HFF-Myc (cell line): ENCODE data around the gene SIT1.

ENCODE experiments used
- DNase-seq: peaks from one replicate; pipeline ENCODE4 v3.0.0-alpha.2; 2011; ENCODE audit warnings: low read depth; ENCODE audit errors: extremely low read depth
- H3K4me3 ChIP-seq: replicated peaks from 2 replicates; pipeline ENCODE4 v1.5.1; 2011; ENCODE audit warnings: low read depth, mild to moderate bottlenecking, control low read depth, low read length
- TF ChIP-seq, protein P1 (sequence below): IDR thresholded peaks from 2 replicates; pipeline ENCODE4 v1.5.1; 2012; ENCODE audit warnings: mild to moderate bottlenecking, low read depth, low read length, control low read depth; ENCODE audit errors: missing control alignments

SIT1 gene

DNA sequence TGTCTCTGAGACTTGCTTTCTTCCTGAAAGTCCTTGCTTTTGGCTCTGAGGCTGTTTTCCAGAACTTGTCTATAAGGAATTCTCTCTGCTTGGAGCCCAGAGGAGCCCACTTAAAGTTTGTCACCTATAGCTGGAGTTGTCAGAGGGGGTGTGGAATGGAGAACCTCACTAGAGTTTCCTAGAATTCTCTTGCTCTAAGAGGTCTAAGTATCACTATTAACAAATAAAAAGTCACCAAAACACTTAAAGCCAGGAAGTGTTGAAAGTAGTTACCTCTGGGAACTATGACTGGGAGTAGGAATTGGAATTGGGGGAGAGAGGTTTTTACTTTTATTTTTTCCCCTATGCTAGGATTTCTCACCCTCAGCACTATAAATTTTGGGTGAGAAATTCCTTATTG, 15.0 kb downstream of the SIT1 start:
- DNase-seq, result no peak
- TF ChIP-seq, protein P1, sequence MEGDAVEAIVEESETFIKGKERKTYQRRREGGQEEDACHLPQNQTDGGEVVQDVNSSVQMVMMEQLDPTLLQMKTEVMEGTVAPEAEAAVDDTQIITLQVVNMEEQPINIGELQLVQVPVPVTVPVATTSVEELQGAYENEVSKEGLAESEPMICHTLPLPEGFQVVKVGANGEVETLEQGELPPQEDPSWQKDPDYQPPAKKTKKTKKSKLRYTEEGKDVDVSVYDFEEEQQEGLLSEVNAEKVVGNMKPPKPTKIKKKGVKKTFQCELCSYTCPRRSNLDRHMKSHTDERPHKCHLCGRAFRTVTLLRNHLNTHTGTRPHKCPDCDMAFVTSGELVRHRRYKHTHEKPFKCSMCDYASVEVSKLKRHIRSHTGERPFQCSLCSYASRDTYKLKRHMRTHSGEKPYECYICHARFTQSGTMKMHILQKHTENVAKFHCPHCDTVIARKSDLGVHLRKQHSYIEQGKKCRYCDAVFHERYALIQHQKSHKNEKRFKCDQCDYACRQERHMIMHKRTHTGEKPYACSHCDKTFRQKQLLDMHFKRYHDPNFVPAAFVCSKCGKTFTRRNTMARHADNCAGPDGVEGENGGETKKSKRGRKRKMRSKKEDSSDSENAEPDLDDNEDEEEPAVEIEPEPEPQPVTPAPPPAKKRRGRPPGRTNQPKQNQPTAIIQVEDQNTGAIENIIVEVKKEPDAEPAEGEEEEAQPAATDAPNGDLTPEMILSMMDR, result no peak
- no peak overlapping the region for H3K4me3 ChIP-seq

DNA sequence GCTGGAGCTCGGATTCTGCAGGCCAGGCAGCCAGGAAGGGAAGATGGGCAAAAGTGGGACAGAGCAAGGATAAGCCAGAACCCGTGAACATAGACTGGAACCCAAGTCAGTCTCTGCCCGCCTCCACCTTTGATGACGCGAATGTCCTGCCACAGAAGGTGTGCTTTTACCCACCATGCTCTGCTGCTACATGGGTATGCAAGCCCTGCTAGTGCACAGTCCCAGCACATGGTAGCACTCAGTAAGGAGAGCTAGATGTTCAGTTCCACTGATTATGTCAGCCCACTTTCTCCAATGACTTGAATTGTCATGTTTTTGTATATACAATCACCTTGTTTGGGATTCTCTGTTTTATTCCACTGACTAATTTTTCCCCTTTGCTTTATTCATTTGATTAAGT, 21.1 kb downstream of the SIT1 start:
- H3K4me3 ChIP-seq, result no peak overlapping the region
- DNase-seq, result no peak
- TF ChIP-seq, protein P1, result no peak

DNA sequence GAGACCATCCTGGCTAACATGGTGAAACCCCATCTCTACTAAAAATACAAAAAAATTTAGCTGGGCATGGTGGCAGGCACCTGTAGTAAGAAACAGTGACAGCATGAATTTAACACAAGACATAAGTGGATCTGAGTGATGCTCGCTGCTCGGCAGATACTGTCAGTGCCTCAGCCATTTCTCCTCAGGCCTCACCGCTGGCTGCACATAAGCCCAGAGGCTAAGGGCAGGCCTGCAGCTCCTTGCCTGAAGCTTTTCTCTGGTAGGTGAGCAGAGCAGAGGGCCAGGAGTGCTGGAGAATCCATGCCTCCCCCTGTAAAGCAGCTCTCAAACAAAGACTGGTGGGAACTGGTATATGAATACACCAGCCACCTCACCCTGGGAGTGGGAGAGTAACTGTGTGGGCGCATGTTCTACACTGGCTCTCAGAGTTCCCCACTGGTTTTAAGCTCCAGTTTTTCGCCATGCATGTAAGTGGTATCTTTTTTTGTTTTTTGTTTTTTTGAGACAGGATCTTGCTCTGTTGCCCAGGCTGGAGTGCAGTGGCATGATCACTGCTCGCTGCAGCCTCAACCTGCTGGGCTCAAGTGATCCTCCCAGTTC, 22.2 kb downstream of the SIT1 start:
- DNase-seq, result no peak
- TF ChIP-seq, protein P1, result no peak
- no peak overlapping the region for H3K4me3 ChIP-seq

DNA sequence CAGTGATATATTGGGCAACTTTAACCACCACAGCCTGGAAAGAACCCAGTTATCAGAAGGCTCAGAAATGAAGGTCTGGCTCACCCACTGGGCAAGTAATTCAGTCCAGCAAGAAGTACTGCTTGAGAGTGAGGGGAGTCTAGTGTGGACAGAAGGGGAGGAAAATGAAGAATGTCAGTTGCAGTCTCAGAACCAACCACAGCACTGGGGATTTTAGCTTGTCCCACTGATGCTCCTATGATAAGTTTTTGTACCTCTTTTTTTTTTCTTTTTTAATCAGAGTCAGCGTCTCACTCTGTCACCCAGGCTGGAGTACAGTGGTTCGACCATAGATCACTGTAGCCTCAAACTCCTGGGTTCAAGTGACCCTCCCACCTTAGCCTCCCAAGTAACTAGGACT, 23.2 kb downstream of the SIT1 start:
- H3K4me3 ChIP-seq, result no peak overlapping the region
- no peak for DNase-seq
- TF ChIP-seq, protein P1, result no peak

DNA sequence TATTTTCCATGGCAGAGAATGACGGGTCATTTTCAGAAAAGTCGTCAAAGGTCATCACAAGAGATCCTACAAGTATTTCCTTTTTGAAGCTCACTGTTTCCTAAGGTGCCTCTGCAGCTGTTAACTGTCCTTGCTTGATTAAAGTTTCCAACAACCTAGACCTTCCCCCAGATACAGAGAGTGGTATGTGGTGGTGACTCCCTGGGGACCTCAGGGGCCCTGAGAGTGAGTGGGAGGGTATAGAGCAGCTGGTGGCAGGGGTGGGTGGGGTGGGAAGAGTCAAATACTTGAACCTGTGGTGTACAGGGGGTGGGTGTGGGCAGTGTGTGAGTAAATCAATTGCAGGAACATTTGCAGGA, 31.0 kb downstream of the SIT1 start:
- TF ChIP-seq, protein P1, result no peak
- DNase-seq, result no peak
- no peak overlapping the region for H3K4me3 ChIP-seq

DNA sequence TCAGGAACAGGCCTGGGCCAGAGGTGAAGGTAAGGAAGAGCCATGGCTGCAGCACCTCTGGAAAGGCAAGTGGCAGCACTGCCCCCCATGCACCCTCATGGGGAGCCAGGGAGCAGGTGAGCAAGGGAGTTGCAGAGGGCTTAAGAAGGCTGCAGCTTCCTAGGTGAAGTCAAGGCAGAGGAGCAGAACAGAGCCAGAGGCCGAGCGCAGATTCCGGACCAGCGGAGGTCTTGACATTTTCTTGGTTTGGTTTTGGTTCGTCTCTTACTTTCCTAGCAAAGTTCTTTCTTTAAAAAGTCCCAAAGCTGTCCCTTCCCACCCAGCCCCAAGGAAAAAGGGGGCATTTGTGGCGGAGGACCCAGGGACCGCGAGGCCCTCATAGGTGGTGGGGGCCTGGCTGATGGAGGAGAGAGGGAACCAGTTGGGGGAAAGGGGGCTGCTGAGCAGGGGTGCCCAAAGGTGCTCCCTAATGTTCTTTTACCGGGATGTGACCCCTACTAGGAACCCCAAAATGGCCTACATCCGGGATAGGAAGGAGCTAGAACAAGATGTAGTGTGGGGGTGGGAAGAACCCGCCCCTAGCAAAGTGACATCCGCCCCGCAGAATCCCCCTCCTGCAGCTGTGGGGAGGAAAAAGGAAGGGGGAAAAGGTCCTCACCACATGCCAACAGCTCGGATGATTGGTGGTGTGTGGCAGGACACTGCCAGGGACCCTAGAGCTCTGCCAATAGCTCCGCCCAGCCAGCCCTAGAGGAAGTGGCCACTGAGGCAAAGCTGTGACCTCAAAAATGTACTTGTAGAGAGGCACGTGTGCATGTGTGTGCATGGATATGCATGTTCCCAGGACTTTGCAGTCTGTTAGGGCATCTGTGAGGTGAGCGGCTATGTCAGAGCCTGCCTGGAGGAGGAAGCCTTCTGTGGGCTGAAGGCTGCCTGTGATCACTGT, 31.6 kb downstream of the SIT1 start:
- no peak for DNase-seq
- H3K4me3 ChIP-seq, result no peak overlapping the region
- TF ChIP-seq, protein P1, result no peak
